Left lobe of liver (tissue), 2 donors: Measurements from ENCODE around the gene TMEM125. TPM values are rescaled to one million over a fixed set of nuclear protein-coding genes. Genes with fewer than 3 reads are reported as not detected.

ENCODE experiments used
- ATAC-seq: fragments of 200-7000 bp; cut with Tn5 transposase; one replicate; pipeline ENCODE4 v1.9.1; 2020; ENCODE audit warnings: mild to moderate bottlenecking, moderate library complexity
- DNase-seq: peaks from one replicate; pipeline ENCODE4 v3.0.0-alpha.2; 2020; ENCODE audit warnings: low spot score
- total RNA-seq: library from RNA; stranded (reverse); gene quantifications from one replicate; pipeline ENCODE4 v1.2.1, GENCODE V29; 2021
- donor health status: DM: no; HTN: no; CAD: no; lungs with moderate emphysema.
- donor health status: DM: no; HTN: yes; CAD: no.

Gene TMEM125
- total RNA-seq, 1 donor from 2014 or later: 0.45 TPM

GRCh38 chr1:43246466-43247213 lies 23.1 kb upstream of the TMEM125 start:
- DNase-seq (no peak), ATAC-seq (peak; percentile 30)

DNA sequence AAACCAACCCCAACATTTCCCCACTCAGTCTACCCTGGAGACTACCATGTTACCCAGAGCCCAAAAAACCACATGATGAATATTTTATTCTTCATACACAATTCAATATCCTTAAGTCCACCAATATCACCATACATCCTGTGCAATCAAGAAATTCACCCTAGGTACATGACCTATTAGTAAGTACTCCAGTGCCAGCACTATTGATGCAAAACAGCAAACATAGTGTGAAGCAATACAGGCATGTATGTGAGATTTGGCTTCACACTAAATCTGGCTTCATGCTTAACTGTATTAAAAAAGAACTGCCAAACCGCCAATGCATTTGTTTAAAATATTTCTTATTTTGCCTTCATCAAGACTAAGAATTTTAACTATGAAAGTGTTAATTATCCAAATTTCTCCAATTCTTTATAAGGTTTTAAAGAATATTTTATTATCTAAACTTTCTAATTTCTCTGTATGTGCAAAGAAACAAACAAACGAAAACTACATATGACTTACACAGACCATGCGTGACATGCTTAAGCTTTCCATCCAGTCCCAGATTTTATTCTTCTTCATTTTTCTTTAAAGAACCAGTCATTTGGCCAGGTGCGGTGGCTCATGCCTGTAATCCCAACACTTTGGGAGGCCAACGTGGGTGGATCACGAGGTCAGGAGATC lies 22.4 kb upstream of the TMEM125 start:
- DNase-seq (no peak), ATAC-seq (peak; percentile 56)

DNA sequence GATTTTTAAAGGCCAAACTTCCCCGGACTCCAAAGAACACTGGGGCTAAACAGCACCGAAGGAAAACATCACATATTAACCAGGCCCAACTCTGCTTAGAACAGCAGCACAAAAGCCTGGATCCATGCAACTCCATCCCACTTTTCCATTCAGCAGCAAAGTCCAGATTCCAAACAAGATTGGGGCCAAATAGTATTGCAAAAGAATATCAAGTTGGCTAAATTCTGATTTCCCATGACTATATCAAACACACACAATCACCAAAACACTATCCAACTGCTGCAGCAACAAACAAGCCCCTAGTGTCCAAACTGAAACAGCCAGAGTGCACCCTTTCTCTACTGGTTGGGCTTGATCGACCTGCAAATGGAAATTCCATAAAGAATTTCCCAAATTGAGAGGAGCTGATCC lies 19.4 kb upstream of the TMEM125 start:
- DNase-seq: peak; percentile 65

DNA sequence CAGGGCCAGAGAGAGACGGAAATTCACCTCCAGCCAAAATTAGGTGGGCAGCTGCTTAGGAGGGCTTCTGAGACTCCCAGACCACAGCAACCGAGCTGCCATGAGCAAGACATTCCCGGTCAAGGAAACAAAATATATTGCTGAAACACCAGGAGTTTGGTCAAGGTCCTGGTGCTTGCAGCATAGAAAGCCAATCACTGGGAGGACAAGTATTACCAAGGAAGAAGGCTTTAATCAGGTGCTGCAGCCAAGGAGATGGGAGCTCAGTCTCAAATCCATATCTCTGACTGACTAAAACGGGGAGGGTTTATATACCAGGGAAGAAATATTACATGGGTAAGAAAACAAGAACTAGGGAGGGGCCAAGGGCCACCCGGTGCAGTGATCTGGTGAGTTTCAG lies 18.8 kb upstream of the TMEM125 start:
- DNase-seq (peak; percentile 39), ATAC-seq (no peak)

More for the DNA sequence above, 19.4 kb upstream of the TMEM125 start:
- peak; percentile 81 for ATAC-seq

- DNase-seq: no peak
- ATAC-seq: no peak
These were observed 17.6 kb upstream of the TMEM125 start for GRCh38 chr1:43252225-43252624.

- ATAC-seq (no peak), DNase-seq (peak; percentile 37)
These were observed 16.6 kb upstream of the TMEM125 start for GRCh38 chr1:43253173-43253572.

DNA sequence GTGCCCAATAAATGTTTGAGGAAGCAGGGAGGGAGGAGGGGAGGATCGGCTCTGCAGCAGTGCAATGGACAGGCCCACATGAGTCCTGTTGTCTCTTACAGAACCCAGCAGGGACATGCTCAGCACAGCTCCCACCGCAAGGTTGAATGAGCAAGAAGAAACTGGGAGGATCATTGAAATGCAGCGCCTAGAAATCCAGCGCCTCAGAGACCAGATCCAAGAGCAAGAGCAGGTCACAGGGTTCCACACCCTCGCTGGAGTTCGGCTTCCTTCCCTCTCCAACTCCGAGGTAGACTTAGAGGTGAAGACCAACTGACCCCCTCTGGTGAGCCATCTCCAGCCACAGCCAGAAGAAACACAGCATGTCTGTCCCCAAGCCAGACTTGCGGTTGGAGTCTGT lies 15.9 kb upstream of the TMEM125 start:
- no peak for DNase-seq
- ATAC-seq: no peak

DNA sequence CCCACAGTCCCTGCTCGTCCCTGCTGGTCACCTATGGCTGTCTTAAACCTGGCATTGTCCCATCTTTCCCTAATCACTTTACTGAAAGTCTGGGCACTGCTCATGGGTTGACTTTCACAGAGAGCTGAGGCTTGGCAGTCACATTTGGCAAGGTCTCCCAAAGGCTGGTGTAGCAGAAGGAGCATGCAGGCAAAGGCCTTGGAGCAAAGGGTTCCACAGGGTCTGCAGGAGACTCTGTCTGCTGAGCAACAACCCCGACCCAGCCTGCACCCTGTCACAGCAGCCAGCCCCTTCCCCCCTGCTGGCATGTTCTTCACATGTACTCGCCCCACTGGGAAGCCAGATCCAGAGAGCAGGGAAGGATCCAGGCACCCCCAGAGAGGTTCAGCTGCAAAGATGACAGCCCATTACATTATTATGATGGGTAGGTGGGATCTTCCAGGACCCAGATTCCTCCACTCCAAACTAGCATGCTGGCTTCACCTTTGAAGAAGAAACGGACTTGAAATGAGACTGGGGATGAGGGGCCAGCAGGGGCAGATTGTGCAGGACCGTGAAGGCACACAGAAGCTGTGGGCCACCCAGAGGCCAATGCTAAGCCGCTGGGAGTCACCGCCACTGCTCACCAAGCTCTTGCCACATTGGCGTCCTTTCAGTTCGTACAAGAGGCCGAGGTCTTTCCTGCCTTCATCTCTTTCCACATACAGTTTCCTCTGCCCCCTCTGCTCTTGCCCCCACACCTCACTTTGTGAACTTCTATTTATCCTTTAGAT lies 14.2 kb upstream of the TMEM125 start:
- DNase-seq: peak; percentile 64
- peak; percentile 66 for ATAC-seq

DNA sequence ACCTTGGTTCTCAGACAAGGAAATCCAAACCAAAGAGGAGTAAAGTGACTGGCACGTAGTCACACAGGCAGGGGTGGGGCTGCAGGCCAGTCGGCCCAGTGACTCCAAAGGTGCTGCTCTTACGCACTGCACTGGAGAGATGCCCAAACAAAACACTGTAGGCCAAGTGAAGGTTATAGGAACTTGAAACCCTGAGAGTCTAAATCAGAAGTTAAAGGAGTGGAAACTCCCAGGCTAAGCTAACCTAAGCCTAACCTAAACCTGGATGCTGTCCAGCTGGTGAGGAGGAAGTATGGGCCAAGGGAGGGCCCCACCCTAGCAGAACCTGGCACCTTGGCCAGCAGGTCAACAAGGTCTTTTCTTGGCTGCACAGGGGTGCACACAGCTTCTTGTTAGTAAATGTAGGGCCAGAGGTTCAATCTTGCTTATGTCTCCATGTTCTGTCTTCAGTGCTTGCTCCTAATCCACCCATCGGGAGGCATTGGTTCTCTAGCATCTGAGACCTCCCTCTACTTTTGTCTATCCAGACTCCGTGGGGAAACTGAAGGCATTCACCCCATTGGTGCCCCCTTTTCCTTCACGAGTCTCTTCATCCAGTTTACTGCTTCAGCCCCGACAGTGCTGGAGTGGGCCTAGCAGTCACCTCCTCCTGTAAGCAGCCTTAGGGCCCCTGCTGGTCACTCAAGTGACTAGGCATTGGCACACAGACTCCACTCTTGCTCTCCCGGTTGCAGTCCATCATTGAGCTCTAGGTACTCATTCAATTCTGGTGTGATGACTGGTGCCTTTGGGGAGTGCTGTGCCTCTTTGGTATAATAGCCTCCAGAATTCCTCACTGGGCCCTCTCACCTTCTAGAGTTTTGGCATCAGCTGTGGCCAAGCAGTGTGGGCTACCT lies 12.9 kb upstream of the TMEM125 start:
- ATAC-seq: peak; percentile 86
- peak; percentile 81 for DNase-seq

DNA sequence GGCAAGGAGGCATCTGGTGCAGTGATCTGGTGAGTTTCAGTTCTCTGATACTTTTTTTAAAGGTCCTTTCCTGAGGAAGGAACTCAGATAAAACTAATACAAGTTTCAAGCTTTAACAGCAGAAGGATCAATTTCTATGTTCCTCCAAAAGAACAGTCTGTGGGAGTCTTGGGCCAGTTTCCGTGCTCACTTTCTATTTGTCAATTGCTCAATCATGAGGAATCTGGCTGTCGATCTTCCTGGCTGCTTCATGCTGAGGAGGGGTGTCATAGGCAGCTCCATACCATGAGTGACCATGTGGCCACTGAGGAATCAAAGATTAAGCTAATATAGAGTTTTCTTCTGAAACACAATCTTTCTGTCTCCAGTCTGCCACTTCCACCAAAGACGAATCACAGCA lies 11.4 kb upstream of the TMEM125 start:
- DNase-seq (peak; percentile 43), ATAC-seq (peak; percentile 32)

- DNase-seq (peak; percentile 66), ATAC-seq (peak; percentile 85)
These were observed 4.4 kb upstream of the TMEM125 start for GRCh38 chr1:43265431-43265830.

- DNase-seq: no peak
- ATAC-seq: no peak
These were observed 2.9 kb upstream of the TMEM125 start for GRCh38 chr1:43266881-43267280.

- peak; percentile 47 for DNase-seq
- peak; percentile 50 for ATAC-seq
These were observed 2.4 kb upstream of the TMEM125 start for GRCh38 chr1:43267291-43267805.

DNA sequence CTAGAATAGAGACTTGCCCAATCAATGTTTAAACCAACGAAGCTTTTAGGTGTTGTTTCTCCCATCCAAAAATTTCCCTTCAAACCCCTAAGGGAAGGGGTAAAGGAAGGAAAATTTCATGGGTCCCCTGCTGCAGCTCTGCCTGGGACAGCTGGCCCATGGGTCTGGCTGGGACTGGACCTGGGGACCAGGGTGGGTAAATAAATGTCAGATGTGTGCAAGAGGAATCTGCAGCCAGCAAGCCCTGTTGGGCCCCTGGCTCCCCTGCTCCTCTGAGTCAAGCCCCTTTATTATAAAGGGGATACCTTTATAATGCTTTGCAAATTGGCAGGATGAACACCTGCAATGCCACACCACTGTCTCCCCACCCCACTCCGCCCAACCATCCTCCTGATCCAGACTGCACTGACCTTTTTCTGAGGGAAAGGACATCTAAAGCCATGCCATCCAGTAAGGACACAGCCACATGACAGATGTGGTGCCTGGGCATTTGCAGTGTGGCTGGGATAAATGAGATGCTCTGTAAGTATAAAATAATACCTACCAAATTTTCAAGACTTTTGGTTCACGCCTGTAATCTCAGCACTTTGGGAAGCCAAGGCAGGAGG lies 1.9 kb upstream of the TMEM125 start:
- ATAC-seq: peak; percentile 11
- peak; percentile 44 for DNase-seq

- no peak for ATAC-seq
- DNase-seq: peak; percentile 46
These were observed 775 bp downstream of the TMEM125 start for GRCh38 chr1:43270421-43271095.

DNA sequence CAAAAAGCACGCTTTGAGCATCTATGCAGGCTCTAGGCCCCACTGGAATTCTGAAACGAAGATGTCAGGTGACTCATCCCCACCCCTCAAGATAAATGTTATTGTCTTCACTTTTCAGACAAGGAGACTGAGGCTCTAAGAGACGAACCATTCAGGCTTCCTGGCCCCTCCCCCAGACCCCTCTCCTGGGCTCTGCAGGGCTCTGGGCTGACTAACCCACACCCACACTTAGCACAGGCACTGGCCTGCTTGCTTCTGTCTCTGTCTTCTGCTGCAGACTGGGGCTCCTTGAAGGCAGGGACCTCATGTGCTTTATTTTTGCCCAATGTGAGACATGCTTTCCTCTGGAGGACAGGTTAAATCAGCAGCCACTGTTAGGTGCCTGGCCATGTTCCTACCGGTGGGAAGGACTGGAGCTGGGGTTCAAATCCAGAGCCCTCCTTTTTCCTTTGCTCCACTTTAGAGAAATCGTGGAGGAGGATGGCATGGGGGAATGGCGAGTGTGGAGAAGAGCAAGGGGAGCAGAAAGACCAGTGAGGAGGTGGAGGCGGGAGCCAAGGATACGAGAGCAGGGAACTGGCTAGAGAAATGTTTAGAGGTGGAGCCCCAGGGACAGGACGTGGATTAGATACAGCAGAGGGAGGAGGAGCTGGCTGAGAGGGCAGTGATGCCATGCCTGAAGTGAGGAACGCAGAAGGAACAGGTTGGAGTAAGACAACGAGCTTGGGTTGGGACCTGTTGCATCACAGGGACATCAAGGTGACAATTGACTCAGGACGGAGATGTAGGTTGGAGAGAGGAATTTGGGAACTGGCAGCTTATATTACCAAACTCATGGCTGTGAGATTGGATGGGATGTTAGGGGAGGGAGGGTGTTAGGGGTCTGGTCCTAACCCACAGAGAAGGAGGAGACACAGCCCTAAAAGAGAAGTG lies 1.7 kb downstream of the TMEM125 start:
- peak; percentile 26 for DNase-seq
- no peak for ATAC-seq

GRCh38 chr1:43272161-43272560 lies 2.4 kb downstream of the TMEM125 start:
- no peak for ATAC-seq
- DNase-seq: peak; percentile 41
